ENCODE measurements around the gene DNAH2. TPM values are rescaled to one million over a fixed set of nuclear protein-coding genes. Genes with fewer than 3 reads are reported as not detected.
A peak's percentile ranks its signal among the peaks of the same experiment; 100 is the strongest.

The DNAH2 gene
- total and polyA plus RNA-seq, 9 of the 15 experiments (the other 6 are each of a cell fraction or from before 2014, with no cell fraction given) = 0.03 TPM; not detected in 8

DNA sequence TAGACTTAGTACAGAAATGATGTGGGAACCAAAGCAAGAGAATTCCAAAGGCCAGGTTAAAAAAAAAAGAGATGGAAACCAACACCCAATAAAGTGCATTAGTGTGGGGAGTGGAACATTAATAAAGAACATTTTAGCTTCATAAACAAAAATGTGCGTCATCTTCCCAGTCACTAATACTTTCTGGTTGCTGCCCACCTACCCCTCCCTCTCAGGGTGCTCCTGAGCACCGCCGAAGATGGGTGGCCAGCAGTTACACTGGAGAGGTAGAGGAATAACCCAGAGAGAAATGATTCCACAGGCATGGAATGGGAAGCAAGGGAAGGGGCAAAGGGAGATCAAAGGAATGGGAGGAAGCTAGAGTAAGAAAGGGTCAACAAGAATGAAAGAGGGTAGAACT is 165.1 kb downstream of the DNAH2 start:
- WGBS (ENCODE audit: insufficient coverage, low coverage, missing lambda C conversion rate) = 61% methylated on average over 3 of the region's 3 CpGs
- Histone ChIP-seq H3K9me3 (replicated peaks; ENCODE audit: control insufficient read depth, insufficient read depth, low read depth, low read length) (no peaks in the 10 kb centered on the region), H3K4me3 (no peak overlapping the region), H3K27ac (ENCODE audit: extremely low read depth, low read depth, low read length) (no peak overlapping the region; the same call in 2 of the 3 replicates), H3K9ac (ENCODE audit: insufficient read depth in 1 of 2, low read depth in 2 of 2, low read length in 2 of 2) (0 out of 4 replicates have a peak overlapping the region, but pooled peaks of 1 of the 2 experiments have one; percentile 28), H3K27me3 (ENCODE audit: control insufficient read depth in 2 of 2, insufficient read depth in 2 of 2, low read length in 2 of 2) (no peaks in the 10 kb centered on the region), H3K4me2 (ENCODE audit: insufficient read depth, low read length) (peak overlapping the region; percentile 58), H3K36me3 (ENCODE audit: control insufficient read depth, insufficient read depth, low read length) (peaks cover 30% of the 10 kb centered on the region; the same call in 2 of the 3 replicates), H3K9me1 (ENCODE audit: control insufficient read depth, insufficient read depth, low read length) (no peaks in the 10 kb centered on the region), H2AFZ (ENCODE audit: low read depth, low read length) (no peak overlapping the region), H3K79me2 (ENCODE audit: control insufficient read depth, insufficient read depth, low read length) (peaks cover 40% of the 10 kb centered on the region), H4K20me1 (replicated peaks; ENCODE audit: control insufficient read depth, insufficient read depth, low read length) (no peaks in the 10 kb centered on the region), H3K4me1 (replicated peaks in 1 of 2; ENCODE audit: control insufficient read depth in 2 of 2, insufficient read depth in 2 of 2, low read length in 2 of 2) (peaks cover 23 to 31% of the 10 kb centered on the region in 2 experiments)
- no peak for DNase-seq (ENCODE audit: extremely low read depth in 1 of 4, low spot score in 3 of 4)
- ChIA-PET POLR2A (interaction anchor here (0.5 to 2.1 kb wide), 7 partner anchors 9 to 316 kb away, joined by 3 to 13 read pairs (median 3); partner anchors contain the start of genes KDM6B and NAA38), CTCF (ENCODE audit: low intra/inter-chr PET ratio) (no interaction called here)
- FAIRE-seq = peak; percentile 46
- no TSS peak for BruUV-seq (replicated peaks)
- no peak for ATAC-seq
- in situ Hi-C loops (cut with MboI) (no loop called here), intact Hi-C loops (cut with micrococcal nuclease) (no loop called here)
- TF ChIP-seq TAL1 (IDR thresholded peaks at IDR 0.05) (no peak), HMG20A (CRISPR knock-in tag; conservative IDR thresholded peaks at IDR 0.05) (no peak), STAG1 (CRISPR knock-in tag; IDR thresholded peaks at IDR 0.05; ENCODE audit: borderline replicate concordance) (no peak), ZNF76 (CRISPR knock-in tag; IDR thresholded peaks at IDR 0.05; ENCODE audit: borderline replicate concordance) (no peak), TFAP4 (CRISPR knock-in tag; IDR thresholded peaks at IDR 0.05; ENCODE audit: borderline replicate concordance) (no peak)
- TF ChIP-seq, protein P1, sequence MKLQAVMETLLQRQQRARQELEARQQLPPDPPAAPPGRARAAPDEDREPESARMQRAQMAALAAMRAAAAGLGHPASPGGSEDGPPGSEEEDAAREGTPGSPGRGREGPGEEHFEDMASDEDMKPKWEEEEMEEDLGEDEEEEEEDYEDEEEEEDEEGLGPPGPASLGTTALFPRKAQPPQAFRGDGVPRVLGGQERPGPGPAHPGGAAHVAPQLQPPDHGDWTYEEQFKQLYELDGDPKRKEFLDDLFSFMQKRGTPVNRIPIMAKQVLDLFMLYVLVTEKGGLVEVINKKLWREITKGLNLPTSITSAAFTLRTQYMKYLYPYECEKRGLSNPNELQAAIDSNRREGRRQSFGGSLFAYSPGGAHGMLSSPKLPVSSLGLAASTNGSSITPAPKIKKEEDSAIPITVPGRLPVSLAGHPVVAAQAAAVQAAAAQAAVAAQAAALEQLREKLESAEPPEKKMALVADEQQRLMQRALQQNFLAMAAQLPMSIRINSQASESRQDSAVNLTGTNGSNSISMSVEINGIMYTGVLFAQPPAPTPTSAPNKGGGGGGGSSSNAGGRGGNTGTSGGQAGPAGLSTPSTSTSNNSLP (IDR thresholded peaks at IDR 0.05; ENCODE audit: borderline replicate concordance, low read depth, low read length) = no peak
- TF ChIP-seq, protein P2, sequence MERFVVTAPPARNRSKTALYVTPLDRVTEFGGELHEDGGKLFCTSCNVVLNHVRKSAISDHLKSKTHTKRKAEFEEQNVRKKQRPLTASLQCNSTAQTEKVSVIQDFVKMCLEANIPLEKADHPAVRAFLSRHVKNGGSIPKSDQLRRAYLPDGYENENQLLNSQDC (CRISPR knock-in tag; IDR thresholded peaks at IDR 0.05) = no peak

Other genes with a start within 250 kb of the DNAH2 start
Only the 7 nearest of the 25 such genes appear.
- 26.3 and 38.6 TPM in 2 replicates for gene FXR2, start 102.8 kb upstream of the DNAH2 start, total RNA-seq (2014; rRNA removed)
- 20.2 and 21.4 TPM in 2 replicates for gene FXR2, start 102.8 kb upstream of the DNAH2 start, total RNA-seq (2014; rRNA removed; fragmentation: Illumina TruSeq; extraction: Trizol)
- gene FXR2, start 102.8 kb upstream of the DNAH2 start, total RNA-seq (2015; rRNA removed; fragmentation: Illumina TruSeq; extraction: Trizol) = 22.0 and 22.3 TPM in 2 replicates
- gene FXR2, start 102.8 kb upstream of the DNAH2 start, total RNA-seq (2021) = 28.3 and 29.9 TPM in 2 replicates
- gene FXR2, start 102.8 kb upstream of the DNAH2 start, polyA plus RNA-seq (2011; rRNA removed) = 24.5 and 35.0 TPM in 2 replicates
- 41.0 and 49.3 TPM in 2 replicates for gene FXR2, start 102.8 kb upstream of the DNAH2 start, polyA plus RNA-seq (2014; fragmentation: Illumina TruSeq; extraction: Trizol)
- gene FXR2, start 102.8 kb upstream of the DNAH2 start, polyA plus RNA-seq (2014; fragmentation: Nextera tagmentation; extraction: Ambion mirVana) = 1 to 10 TPM; 2.0 to 2.2 TPM
- 28.4 and 35.0 TPM in 2 replicates for gene FXR2, start 102.8 kb upstream of the DNAH2 start, polyA plus RNA-seq (2014; rRNA removed)
- gene SAT2, start 89.9 kb upstream of the DNAH2 start, total RNA-seq (2014; rRNA removed) = 3.7 and 5.2 TPM in 2 replicates
- 4.6 and 5.3 TPM in 2 replicates for gene SAT2, start 89.9 kb upstream of the DNAH2 start, total RNA-seq (2014; rRNA removed; fragmentation: Illumina TruSeq; extraction: Trizol)
- gene SAT2, start 89.9 kb upstream of the DNAH2 start, total RNA-seq (2015; rRNA removed; fragmentation: Illumina TruSeq; extraction: Trizol) = 8.0 and 8.8 TPM in 2 replicates
- gene SAT2, start 89.9 kb upstream of the DNAH2 start, total RNA-seq (2021) = 6.7 and 7.5 TPM in 2 replicates
- 3.3 and 3.9 TPM in 2 replicates for gene SAT2, start 89.9 kb upstream of the DNAH2 start, polyA plus RNA-seq (2011; rRNA removed)
- gene SAT2, start 89.9 kb upstream of the DNAH2 start, polyA plus RNA-seq (2014; fragmentation: Illumina TruSeq; extraction: Trizol) = 4.9 and 5.7 TPM in 2 replicates
- 1 to 10 TPM; 2.0 to 3.6 TPM for gene SAT2, start 89.9 kb upstream of the DNAH2 start, polyA plus RNA-seq (2014; fragmentation: Nextera tagmentation; extraction: Ambion mirVana)
- 4.9 and 7.0 TPM in 2 replicates for gene SAT2, start 89.9 kb upstream of the DNAH2 start, polyA plus RNA-seq (2014; rRNA removed)
- not detected in 2 replicates for gene SHBG, start 87.6 kb upstream of the DNAH2 start, total RNA-seq (2014; rRNA removed)
- gene SHBG, start 87.6 kb upstream of the DNAH2 start, total RNA-seq (2014; rRNA removed; fragmentation: Illumina TruSeq; extraction: Trizol) = not detected in 2 replicates
- not detected in 2 replicates for gene SHBG, start 87.6 kb upstream of the DNAH2 start, total RNA-seq (2015; rRNA removed; fragmentation: Illumina TruSeq; extraction: Trizol)
- gene SHBG, start 87.6 kb upstream of the DNAH2 start, total RNA-seq (2021) = not detected in 2 replicates
- not detected in 2 replicates for gene SHBG, start 87.6 kb upstream of the DNAH2 start, polyA plus RNA-seq (2011; rRNA removed)
- gene SHBG, start 87.6 kb upstream of the DNAH2 start, polyA plus RNA-seq (2014; fragmentation: Illumina TruSeq; extraction: Trizol) = not detected in 2 replicates
- not detected for gene SHBG, start 87.6 kb upstream of the DNAH2 start, polyA plus RNA-seq (2014; fragmentation: Nextera tagmentation; extraction: Ambion mirVana)
- not detected in 2 replicates for gene SHBG, start 87.6 kb upstream of the DNAH2 start, polyA plus RNA-seq (2014; rRNA removed)
- gene ATP1B2, start 66.8 kb upstream of the DNAH2 start, total RNA-seq (2014; rRNA removed) = 0.23 and 1.1 TPM in 2 replicates
- 0.41 and 0.47 TPM in 2 replicates for gene ATP1B2, start 66.8 kb upstream of the DNAH2 start, total RNA-seq (2014; rRNA removed; fragmentation: Illumina TruSeq; extraction: Trizol)
- 0.25 and 0.68 TPM in 2 replicates for gene ATP1B2, start 66.8 kb upstream of the DNAH2 start, total RNA-seq (2015; rRNA removed; fragmentation: Illumina TruSeq; extraction: Trizol)
- 4.7 and 5.4 TPM in 2 replicates for gene ATP1B2, start 66.8 kb upstream of the DNAH2 start, total RNA-seq (2021)
- 0.59 and 1.8 TPM in 2 replicates for gene ATP1B2, start 66.8 kb upstream of the DNAH2 start, polyA plus RNA-seq (2011; rRNA removed)
- 6.0 and 6.1 TPM in 2 replicates for gene ATP1B2, start 66.8 kb upstream of the DNAH2 start, polyA plus RNA-seq (2014; fragmentation: Illumina TruSeq; extraction: Trizol)
- 1 to 10 TPM in 1 of 2 experiments, under 1 TPM in 1; 0.99 to 2.4 TPM for gene ATP1B2, start 66.8 kb upstream of the DNAH2 start, polyA plus RNA-seq (2014; fragmentation: Nextera tagmentation; extraction: Ambion mirVana)
- gene ATP1B2, start 66.8 kb upstream of the DNAH2 start, polyA plus RNA-seq (2014; rRNA removed) = 1.4 and 1.6 TPM in 2 replicates
- gene TP53, start 30.3 kb upstream of the DNAH2 start, total RNA-seq (2014; rRNA removed) = 4.6 and 6.6 TPM in 2 replicates
- 5.3 and 6.2 TPM in 2 replicates for gene TP53, start 30.3 kb upstream of the DNAH2 start, total RNA-seq (2014; rRNA removed; fragmentation: Illumina TruSeq; extraction: Trizol)
- gene TP53, start 30.3 kb upstream of the DNAH2 start, total RNA-seq (2015; rRNA removed; fragmentation: Illumina TruSeq; extraction: Trizol) = 6.8 and 7.1 TPM in 2 replicates
- 10.6 and 11.0 TPM in 2 replicates for gene TP53, start 30.3 kb upstream of the DNAH2 start, total RNA-seq (2021)
- 14.0 and 18.7 TPM in 2 replicates for gene TP53, start 30.3 kb upstream of the DNAH2 start, polyA plus RNA-seq (2011; rRNA removed)
- gene TP53, start 30.3 kb upstream of the DNAH2 start, polyA plus RNA-seq (2014; fragmentation: Illumina TruSeq; extraction: Trizol) = 9.2 and 9.9 TPM in 2 replicates
- 1 to 10 TPM; 2.8 to 3.4 TPM for gene TP53, start 30.3 kb upstream of the DNAH2 start, polyA plus RNA-seq (2014; fragmentation: Nextera tagmentation; extraction: Ambion mirVana)
- gene TP53, start 30.3 kb upstream of the DNAH2 start, polyA plus RNA-seq (2014; rRNA removed) = 12.5 and 17.7 TPM in 2 replicates
- gene WRAP53, start 29.3 kb upstream of the DNAH2 start, total RNA-seq (2014; rRNA removed) = 16.1 and 17.3 TPM in 2 replicates
- gene WRAP53, start 29.3 kb upstream of the DNAH2 start, total RNA-seq (2014; rRNA removed; fragmentation: Illumina TruSeq; extraction: Trizol) = 8.2 and 9.1 TPM in 2 replicates
- gene WRAP53, start 29.3 kb upstream of the DNAH2 start, total RNA-seq (2015; rRNA removed; fragmentation: Illumina TruSeq; extraction: Trizol) = 12.7 and 13.4 TPM in 2 replicates
- gene WRAP53, start 29.3 kb upstream of the DNAH2 start, total RNA-seq (2021) = 18.2 and 21.8 TPM in 2 replicates
- gene WRAP53, start 29.3 kb upstream of the DNAH2 start, polyA plus RNA-seq (2011; rRNA removed) = 8.9 and 11.9 TPM in 2 replicates
- gene WRAP53, start 29.3 kb upstream of the DNAH2 start, polyA plus RNA-seq (2014; fragmentation: Illumina TruSeq; extraction: Trizol) = 14.9 and 15.3 TPM in 2 replicates
- gene WRAP53, start 29.3 kb upstream of the DNAH2 start, polyA plus RNA-seq (2014; fragmentation: Nextera tagmentation; extraction: Ambion mirVana) = 1 to 10 TPM in 1 of 2 experiments, under 1 TPM in 1; 0.72 to 4.1 TPM
- gene WRAP53, start 29.3 kb upstream of the DNAH2 start, polyA plus RNA-seq (2014; rRNA removed) = 15.2 and 15.9 TPM in 2 replicates
- 0.04 TPM in 1 of 2 replicates, not detected in the other for gene EFNB3, start 12.5 kb upstream of the DNAH2 start, total RNA-seq (2014; rRNA removed)
- not detected in 2 replicates for gene EFNB3, start 12.5 kb upstream of the DNAH2 start, total RNA-seq (2014; rRNA removed; fragmentation: Illumina TruSeq; extraction: Trizol)
- gene EFNB3, start 12.5 kb upstream of the DNAH2 start, total RNA-seq (2015; rRNA removed; fragmentation: Illumina TruSeq; extraction: Trizol) = not detected in 2 replicates
- not detected in 2 replicates for gene EFNB3, start 12.5 kb upstream of the DNAH2 start, total RNA-seq (2021)
- gene EFNB3, start 12.5 kb upstream of the DNAH2 start, polyA plus RNA-seq (2011; rRNA removed) = 0.04 TPM in 1 of 2 replicates, not detected in the other
- not detected in 2 replicates for gene EFNB3, start 12.5 kb upstream of the DNAH2 start, polyA plus RNA-seq (2014; fragmentation: Illumina TruSeq; extraction: Trizol)
- gene EFNB3, start 12.5 kb upstream of the DNAH2 start, polyA plus RNA-seq (2014; fragmentation: Nextera tagmentation; extraction: Ambion mirVana) = not detected
- gene EFNB3, start 12.5 kb upstream of the DNAH2 start, polyA plus RNA-seq (2014; rRNA removed) = not detected in 2 replicates

Data from K562 (cell line).